Activated CD8-positive, alpha-beta T cell treated with anti-CD3 and anti-CD28 coated beads for 36 hours (primary cell): ENCODE data around the gene RARRES2. TPM values are rescaled to one million over a fixed set of nuclear protein-coding genes. Genes with fewer than 3 reads are reported as not detected.

Source experiments
- ATAC-seq: fragments of 200-7000 bp; cut with Tn5 transposase; one replicate; pipeline ENCODE4 v1.10.0; 2021; ENCODE audit warnings: mild to moderate bottlenecking, moderate library complexity
- CTCF ChIA-PET: fragments of 350-600 bp; sonication (Branson Sonifier 250); formaldehyde crosslinking; loops from one replicate; lab custom pipeline; 2021; ENCODE audit warnings: antibody characterized with exemption; lab: Charles Lee
- POLR2A ChIA-PET: fragments of 350-600 bp; sonication (Branson Sonifier 250); formaldehyde crosslinking; loops from one replicate; lab custom pipeline; 2021; ENCODE audit warnings: antibody characterized with exemption; lab: Charles Lee
- DNase-seq: peaks from one replicate; pipeline ENCODE4 v3.0.0-alpha.2; 2020
- H3K27ac Mint-ChIP-seq: one replicate; pipeline ENCODE4 v1.8.0; 2021; ENCODE audit warnings: mild to moderate bottlenecking, mixed read lengths
- H3K27me3 Mint-ChIP-seq: one replicate; pipeline ENCODE4 v1.8.0; 2021; ENCODE audit warnings: mixed read lengths
- H3K36me3 Mint-ChIP-seq: one replicate; pipeline ENCODE4 v1.8.0; 2021; ENCODE audit warnings: low read depth, mixed read lengths
- H3K4me1 Mint-ChIP-seq: one replicate; pipeline ENCODE4 v1.8.0; 2021; ENCODE audit warnings: low read depth, mixed read lengths
- H3K4me3 Mint-ChIP-seq: one replicate; pipeline ENCODE4 v1.8.0; 2021; ENCODE audit warnings: mild to moderate bottlenecking, moderate library complexity, mixed read lengths
- H3K9me3 Mint-ChIP-seq: one replicate; pipeline ENCODE4 v1.8.0; 2021; ENCODE audit warnings: mixed read lengths
- CTCF ChIP-seq: fragments of 200-600 bp; IDR thresholded peaks from one replicate; pipeline ENCODE4 v1.8.0; 2022; ENCODE audit warnings: antibody characterized with exemption, mild to moderate bottlenecking
- intact Hi-C: fragments of 100-400 bp; cut with micrococcal nuclease; formaldehyde crosslinking; loops from one replicate; pipeline ENCODE4 v1.10.0; 2022
- total RNA-seq, 2 experiments: library from RNA; stranded (reverse); gene quantifications; one replicate each; pipeline ENCODE4 v1.2.3, GENCODE V29; 2021

RARRES2 gene
- total RNA-seq, 2 experiments from 2014 or later, result not detected

- ATAC-seq (no peak), DNase-seq (no peak)
- intact Hi-C loops, result no loop called here
- no peak for TF ChIP-seq CTCF
- CTCF ChIA-PET, result no interaction called here
- no peak overlapping the region for H3K27ac Mint-ChIP-seq
- peaks cover 4% of the 10 kb centered on the region for H3K36me3 Mint-ChIP-seq
- H3K4me3 Mint-ChIP-seq, result no peak overlapping the region
- H3K27me3 Mint-ChIP-seq, result no peaks in the 10 kb centered on the region
- H3K4me1 Mint-ChIP-seq, result peaks cover under 1% of the 10 kb centered on the region
- no peaks in the 10 kb centered on the region for H3K9me3 Mint-ChIP-seq
- POLR2A ChIA-PET, result no interaction called here
Observed at GRCh38 chr7:150334108-150334507, 7.3 kb downstream of the RARRES2 start.

GRCh38 chr7:150333659-150334058 is 7.8 kb downstream of the RARRES2 start:
- POLR2A ChIA-PET, result no interaction called here
- Mint-ChIP-seq H3K4me3 (no peak overlapping the region), H3K27me3 (no peaks in the 10 kb centered on the region), H3K4me1 (no peaks in the 10 kb centered on the region), H3K9me3 (no peaks in the 10 kb centered on the region), H3K36me3 (peaks cover 8% of the 10 kb centered on the region), H3K27ac (no peak overlapping the region)
- CTCF ChIA-PET, result no interaction called here
- no peak for TF ChIP-seq CTCF
- ATAC-seq (no peak), DNase-seq (no peak)
- intact Hi-C loops, result no loop called here

GRCh38 chr7:150332852-150333635 is 8.4 kb downstream of the RARRES2 start:
- no peak for TF ChIP-seq CTCF
- ATAC-seq (no peak), DNase-seq (no peak)
- Mint-ChIP-seq H3K36me3 (peaks cover 13% of the 10 kb centered on the region), H3K27ac (no peak overlapping the region), H3K9me3 (no peaks in the 10 kb centered on the region), H3K27me3 (no peaks in the 10 kb centered on the region), H3K4me3 (no peak overlapping the region), H3K4me1 (no peaks in the 10 kb centered on the region)
- intact Hi-C loops, result no loop called here
- CTCF ChIA-PET, result no interaction called here
- POLR2A ChIA-PET, result no interaction called here

GRCh38 chr7:150330211-150330885 is 11.1 kb downstream of the RARRES2 start:
- H3K36me3 Mint-ChIP-seq, result peaks cover 34% of the 10 kb centered on the region
- CTCF ChIA-PET, result no interaction called here
- no peak overlapping the region for H3K4me3 Mint-ChIP-seq
- ATAC-seq, result no peak
- no peaks in the 10 kb centered on the region for H3K27me3 Mint-ChIP-seq
- no peaks in the 10 kb centered on the region for H3K9me3 Mint-ChIP-seq
- no peak for DNase-seq
- intact Hi-C loops, result no loop called here
- H3K27ac Mint-ChIP-seq, result no peak overlapping the region
- POLR2A ChIA-PET, result interaction anchor here (0.8 to 1.6 kb wide), 3 partner anchors 28 to 76 kb away, joined by 3 to 4 read pairs (median 4); no protein-coding TSS in a partner anchor
- no peak for TF ChIP-seq CTCF
- peaks cover 11% of the 10 kb centered on the region for H3K4me1 Mint-ChIP-seq
